ENCODE data around the gene SLCO4A1. TPM values are rescaled to one million over a fixed set of nuclear protein-coding genes. Genes with fewer than 3 reads are reported as not detected.

SLCO4A1 gene
- total and polyA plus RNA-seq, 2 donors (not counting 1 experiment from before 2014, with no cell fraction given) = 2.1 to 79.5 TPM

- peaks cover 0 to 23% (median 0%) of the 10 kb centered on the region in 4 experiments for H3K27me3 ChIP-seq (replicated peaks in 1 of 4; ENCODE audit: control extremely low read depth in 1 of 4, control insufficient read depth in 3 of 4, insufficient read depth in 4 of 4, low read length in 3 of 4)
- ChIA-PET POLR2A (interaction anchor here (2.6 kb wide), 1 partner anchor 14 kb away, joined by 8 read pairs; no protein-coding TSS in a partner anchor), CTCF (interaction anchor here (1.0 to 1.3 kb wide), 2 partner anchors 9 to 13 kb away, joined by 3 to 7 read pairs; no protein-coding TSS in a partner anchor)
- no peak overlapping the region for H2AFZ ChIP-seq (ENCODE audit: insufficient read depth, low read depth, low read length, poor library complexity, severe bottlenecking)
- peaks cover 1% of the 10 kb centered on the region for H3K79me2 ChIP-seq (ENCODE audit: control insufficient read depth, insufficient read depth, low read length)
- 88% methylated on average over 4 of the region's 11 CpGs for WGBS (ENCODE audit: insufficient coverage)
- no peak overlapping the region for H3K4me2 ChIP-seq (replicated peaks; ENCODE audit: low read depth, low read length, poor library complexity, severe bottlenecking)
- no peaks in the 10 kb centered on the region for H3K36me3 ChIP-seq (replicated peaks in 1 of 2; ENCODE audit: control extremely low read depth in 1 of 2, control insufficient read depth in 1 of 2, extremely low read depth in 1 of 2, insufficient read depth in 2 of 2, low read length in 1 of 2)
- Mint-ChIP-seq H3K27ac (no peak overlapping the region), H3K4me1 (peaks cover 6% of the 10 kb centered on the region), H3K27me3 (peaks cover 22% of the 10 kb centered on the region), H3K9me3 (ENCODE audit: insufficient read depth) (no peaks in the 10 kb centered on the region), H3K4me3 (no peak overlapping the region)
- DNase-seq (no peak), ATAC-seq (ENCODE audit: low read depth) (no peak)
- no peak for TF ChIP-seq CTCF (IDR thresholded peaks at IDR 0.05)
- TF ChIP-seq EZH2 (IDR thresholded peaks at IDR 0.05; ENCODE audit: borderline replicate concordance, insufficient read depth, low read depth, low read length, poor library complexity, severe bottlenecking) = no peak
- peaks cover 9 to 10% of the 10 kb centered on the region in 2 donors for H3K4me1 ChIP-seq (ENCODE audit: control insufficient read depth in 2 of 2, insufficient read depth in 2 of 2, low read length in 2 of 2)
- peaks cover 2% of the 10 kb centered on the region for H4K20me1 ChIP-seq (ENCODE audit: control insufficient read depth, insufficient read depth, low read length, poor library complexity, severe bottlenecking)
- H3K9ac ChIP-seq (ENCODE audit: low read length) = no peak overlapping the region
- intact Hi-C loops (cut with micrococcal nuclease) = no loop called here
- no peak overlapping the region for H3K4me3 ChIP-seq (ENCODE audit: control extremely low read depth in 1 of 5, extremely low read depth in 1 of 5, insufficient read depth in 1 of 5, low read depth in 2 of 5, low read length in 4 of 5)
- no peak overlapping the region for H3K27ac ChIP-seq (ENCODE audit: low read length in 2 of 2)
- H3K9me3 ChIP-seq (ENCODE audit: control extremely low read depth in 1 of 3, control insufficient read depth in 2 of 3, insufficient read depth in 1 of 3, low read length in 2 of 3) = no peaks in the 10 kb centered on the region
Observed at GRCh38 chr20:62637521-62638054, 4.7 kb upstream of the SLCO4A1 start.

GRCh38 chr20:62638055-62638570 lies 4.2 kb upstream of the SLCO4A1 start:
- Histone ChIP-seq H3K27ac (ENCODE audit: low read length in 2 of 2) (no peak overlapping the region), H3K4me1 (ENCODE audit: control insufficient read depth in 2 of 2, insufficient read depth in 2 of 2, low read length in 2 of 2) (peaks cover 11 to 12% of the 10 kb centered on the region in 2 donors), H3K79me2 (ENCODE audit: control insufficient read depth, insufficient read depth, low read length) (peaks cover 7% of the 10 kb centered on the region), H4K20me1 (ENCODE audit: control insufficient read depth, insufficient read depth, low read length, poor library complexity, severe bottlenecking) (peaks cover 7% of the 10 kb centered on the region), H3K9me3 (ENCODE audit: control extremely low read depth in 1 of 3, control insufficient read depth in 2 of 3, insufficient read depth in 1 of 3, low read length in 2 of 3) (no peaks in the 10 kb centered on the region), H3K36me3 (replicated peaks in 1 of 2; ENCODE audit: control extremely low read depth in 1 of 2, control insufficient read depth in 1 of 2, extremely low read depth in 1 of 2, insufficient read depth in 2 of 2, low read length in 1 of 2) (no peaks in the 10 kb centered on the region), H3K4me2 (replicated peaks; ENCODE audit: low read depth, low read length, poor library complexity, severe bottlenecking) (no peak overlapping the region), H2AFZ (ENCODE audit: insufficient read depth, low read depth, low read length, poor library complexity, severe bottlenecking) (no peak overlapping the region), H3K4me3 (ENCODE audit: control extremely low read depth in 1 of 5, extremely low read depth in 1 of 5, insufficient read depth in 1 of 5, low read depth in 2 of 5, low read length in 4 of 5) (no peak overlapping the region), H3K27me3 (replicated peaks in 1 of 4; ENCODE audit: control extremely low read depth in 1 of 4, control insufficient read depth in 3 of 4, insufficient read depth in 4 of 4, low read length in 3 of 4) (peaks cover 0 to 23% (median 0%) of the 10 kb centered on the region in 4 experiments), H3K9ac (ENCODE audit: low read length) (no peak overlapping the region)
- DNase-seq (no peak), ATAC-seq (ENCODE audit: low read depth) (no peak)
- TF ChIP-seq EZH2 (IDR thresholded peaks at IDR 0.05; ENCODE audit: borderline replicate concordance, insufficient read depth, low read depth, low read length, poor library complexity, severe bottlenecking) (no peak), CTCF (IDR thresholded peaks at IDR 0.05) (no peak)
- Mint-ChIP-seq H3K27me3 (peaks cover 18% of the 10 kb centered on the region), H3K27ac (no peak overlapping the region), H3K9me3 (ENCODE audit: insufficient read depth) (no peaks in the 10 kb centered on the region), H3K4me1 (peaks cover 7% of the 10 kb centered on the region), H3K4me3 (no peak overlapping the region)
- intact Hi-C loops (cut with micrococcal nuclease) = no loop called here
- POLR2A ChIA-PET = interaction anchor here (1.7 to 2.6 kb wide), 2 partner anchors 13 to 14 kb away, joined by 4 to 8 read pairs; no protein-coding TSS in a partner anchor
- CTCF ChIA-PET = interaction anchor here (1.0 kb wide), 1 partner anchor 10 kb away, joined by 3 read pairs; no protein-coding TSS in a partner anchor
- WGBS (ENCODE audit: insufficient coverage) = 83% methylated on average over 8 of the region's 12 CpGs

Measured in B cell (primary cell).